Measurements from ENCODE around the gene FAM53A.

DNA sequence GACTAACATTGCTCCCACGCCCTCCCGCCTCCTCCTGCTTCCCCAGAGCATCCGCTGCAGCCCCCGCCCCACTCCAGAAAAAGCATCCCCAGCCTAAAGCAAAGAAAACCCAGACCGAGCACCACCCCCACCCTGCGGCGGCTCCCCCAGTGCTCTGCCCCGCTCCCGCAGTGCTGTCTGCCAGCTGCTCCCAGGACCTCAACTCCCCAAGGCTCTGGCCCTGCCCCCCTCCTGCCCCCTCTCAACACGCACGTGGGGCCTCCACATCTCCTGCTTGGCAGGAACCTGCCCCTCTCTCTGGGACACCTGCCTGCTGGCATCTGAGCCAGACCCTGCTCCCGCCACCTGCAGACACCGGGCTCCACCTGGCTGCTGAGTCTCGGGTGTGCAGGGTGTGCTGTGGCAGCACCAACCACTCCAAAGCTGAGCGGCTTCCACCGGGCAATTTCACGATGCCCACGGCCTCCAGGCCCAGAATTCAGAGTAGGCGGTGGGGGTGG, 79.4 kb downstream of the FAM53A start:
- TF ChIP-seq ZNF549 (CRISPR knock-in tag; IDR thresholded peaks at IDR 0.05) (no peak), SIN3A (IDR thresholded peaks at IDR 0.05; ENCODE audit: borderline replicate concordance, low read depth, low read length) (no peak), NFRKB (IDR thresholded peaks at IDR 0.05) (no peak)
- TF ChIP-seq, protein P1, sequence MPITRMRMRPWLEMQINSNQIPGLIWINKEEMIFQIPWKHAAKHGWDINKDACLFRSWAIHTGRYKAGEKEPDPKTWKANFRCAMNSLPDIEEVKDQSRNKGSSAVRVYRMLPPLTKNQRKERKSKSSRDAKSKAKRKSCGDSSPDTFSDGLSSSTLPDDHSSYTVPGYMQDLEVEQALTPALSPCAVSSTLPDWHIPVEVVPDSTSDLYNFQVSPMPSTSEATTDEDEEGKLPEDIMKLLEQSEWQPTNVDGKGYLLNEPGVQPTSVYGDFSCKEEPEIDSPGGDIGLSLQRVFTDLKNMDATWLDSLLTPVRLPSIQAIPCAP (CRISPR knock-in tag; IDR thresholded peaks at IDR 0.05; ENCODE audit: low read depth): no peak

Data from HepG2 (cell line).